Astrocyte (in vitro differentiated cells and primary cell): ENCODE measurements around the gene NOD1.

Source experiments
- EZH2 ChIP-seq: IDR thresholded peaks from 2 replicates; pipeline ENCODE4 v1.6.1; 2012; ENCODE audit warnings: mild to moderate bottlenecking, low read length, inconsistent platforms; ENCODE audit not compliant: insufficient read depth
- TF ChIP-seq, protein P1 (sequence below): IDR thresholded peaks from 2 replicates; pipeline ENCODE4 v1.5.1; 2011; ENCODE audit warnings: low read depth, mild to moderate bottlenecking, inconsistent platforms, low read length, moderate library complexity; ENCODE audit not compliant: insufficient read depth

DNA sequence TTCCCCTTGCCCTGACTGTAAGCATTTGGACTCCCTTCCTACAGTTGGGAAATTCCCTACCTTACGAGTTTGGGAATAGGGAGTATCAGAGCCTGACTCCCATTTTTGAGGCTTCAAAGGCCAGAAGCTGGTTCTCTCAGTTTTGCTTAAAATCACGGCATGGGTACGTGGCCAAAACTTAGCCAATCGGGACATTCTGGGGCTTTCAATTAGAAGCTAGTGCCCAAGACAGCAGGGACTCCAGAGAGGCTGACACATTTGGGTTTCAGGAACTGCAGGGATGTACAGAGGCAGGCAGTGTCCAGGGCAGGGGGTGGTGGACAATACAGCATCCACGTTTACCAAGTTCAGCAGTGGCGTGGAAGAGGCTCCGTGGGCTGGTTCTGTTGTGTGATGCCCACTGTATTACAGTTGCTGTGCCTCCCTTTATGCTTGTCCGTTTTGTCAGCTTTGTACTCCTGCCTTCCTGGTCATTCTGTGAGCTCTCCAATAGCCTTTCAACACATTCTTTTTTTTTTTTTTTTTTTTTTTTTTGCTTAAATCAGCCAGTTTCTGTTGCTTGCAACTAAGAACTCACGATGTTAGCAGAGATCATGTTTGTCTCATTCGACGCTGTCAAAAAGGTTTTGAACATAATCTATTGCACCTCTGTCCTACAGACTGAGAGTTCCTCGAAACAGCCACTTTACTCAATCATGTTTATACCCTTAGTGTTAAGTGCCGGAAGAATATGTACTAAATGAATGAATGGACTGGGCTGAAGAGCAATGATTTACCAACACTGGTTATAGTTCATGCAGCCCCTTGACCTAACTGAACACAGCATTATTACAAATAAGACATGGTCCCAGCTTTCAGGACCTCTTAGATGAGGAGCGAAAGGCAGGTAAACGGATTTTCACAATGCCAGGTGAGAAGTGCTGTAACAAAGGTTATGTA, 25.0 kb upstream of the NOD1 start:
- TF ChIP-seq, protein P1, sequence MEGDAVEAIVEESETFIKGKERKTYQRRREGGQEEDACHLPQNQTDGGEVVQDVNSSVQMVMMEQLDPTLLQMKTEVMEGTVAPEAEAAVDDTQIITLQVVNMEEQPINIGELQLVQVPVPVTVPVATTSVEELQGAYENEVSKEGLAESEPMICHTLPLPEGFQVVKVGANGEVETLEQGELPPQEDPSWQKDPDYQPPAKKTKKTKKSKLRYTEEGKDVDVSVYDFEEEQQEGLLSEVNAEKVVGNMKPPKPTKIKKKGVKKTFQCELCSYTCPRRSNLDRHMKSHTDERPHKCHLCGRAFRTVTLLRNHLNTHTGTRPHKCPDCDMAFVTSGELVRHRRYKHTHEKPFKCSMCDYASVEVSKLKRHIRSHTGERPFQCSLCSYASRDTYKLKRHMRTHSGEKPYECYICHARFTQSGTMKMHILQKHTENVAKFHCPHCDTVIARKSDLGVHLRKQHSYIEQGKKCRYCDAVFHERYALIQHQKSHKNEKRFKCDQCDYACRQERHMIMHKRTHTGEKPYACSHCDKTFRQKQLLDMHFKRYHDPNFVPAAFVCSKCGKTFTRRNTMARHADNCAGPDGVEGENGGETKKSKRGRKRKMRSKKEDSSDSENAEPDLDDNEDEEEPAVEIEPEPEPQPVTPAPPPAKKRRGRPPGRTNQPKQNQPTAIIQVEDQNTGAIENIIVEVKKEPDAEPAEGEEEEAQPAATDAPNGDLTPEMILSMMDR: no peak
- TF ChIP-seq EZH2: no peak
